Neural progenitor cell (in vitro differentiated cells): ENCODE measurements around the gene DOK1. TPM values are rescaled to one million over a fixed set of nuclear protein-coding genes. Genes with fewer than 3 reads are reported as not detected.

Experiments used
- DNase-seq: peaks from one replicate; pipeline ENCODE4 v3.0.0-alpha.2; 2016; ENCODE audit warnings: low spot score
- H2AFZ ChIP-seq: fragments of 200-600 bp; sonication (generic); replicated peaks from 2 replicates; pipeline ENCODE4 v1.6.1; 2016; ENCODE audit warnings: antibody characterized with exemption
- H3F3A ChIP-seq: fragments of 200-600 bp; sonication (generic); 2 replicates; pipeline ENCODE4 v1.6.1; 2016; ENCODE audit warnings: antibody characterized with exemption, low read depth
- H3K27ac ChIP-seq: fragments of 200-600 bp; sonication (generic); 2 replicates; pipeline ENCODE4 v1.5.1; 2016; ENCODE audit warnings: mild to moderate bottlenecking
- H3K27me3 ChIP-seq: fragments of 200-600 bp; sonication (generic); 2 replicates; pipeline ENCODE4 v1.6.1; 2016; ENCODE audit warnings: mild to moderate bottlenecking, moderate library complexity
- H3K36me3 ChIP-seq: fragments of 200-600 bp; sonication (generic); 2 replicates; pipeline ENCODE4 v1.5.1; 2016
- H3K4me1 ChIP-seq: fragments of 200-600 bp; sonication (generic); 2 replicates; pipeline ENCODE4 v1.6.1; 2016; ENCODE audit warnings: mixed run types
- H3K4me2 ChIP-seq: fragments of 200-600 bp; sonication (generic); 2 replicates; pipeline ENCODE4 v1.6.1; 2016
- H3K4me3 ChIP-seq: fragments of 200-600 bp; sonication (generic); 2 replicates; pipeline ENCODE4 v1.5.1; 2016
- H3K79me2 ChIP-seq: fragments of 200-600 bp; sonication (generic); 2 replicates; pipeline ENCODE4 v1.6.1; 2016; ENCODE audit warnings: low read depth
- H3K9ac ChIP-seq: fragments of 200-600 bp; sonication (generic); 2 replicates; pipeline ENCODE4 v1.6.1; 2016
- H3K9me3 ChIP-seq: fragments of 200-600 bp; sonication (generic); 2 replicates; pipeline ENCODE4 v1.5.1; 2016; ENCODE audit warnings: low read depth
- H4K20me1 ChIP-seq: fragments of 200-600 bp; sonication (generic); 2 replicates; pipeline ENCODE4 v1.6.1; 2016; ENCODE audit warnings: low read depth
- H3K27ac Mint-ChIP-seq: 3 replicates; pipeline ENCODE4 v1.8.0; 2021; ENCODE audit warnings: mixed read lengths
- H3K27me3 Mint-ChIP-seq: 2 replicates; pipeline ENCODE4 v1.8.0; 2022; ENCODE audit warnings: low read depth, mild to moderate bottlenecking, inconsistent platforms, moderate library complexity, mixed read lengths; ENCODE audit not compliant: insufficient read depth
- H3K36me3 Mint-ChIP-seq: 3 replicates; pipeline ENCODE4 v1.8.0; 2021; ENCODE audit warnings: mixed read lengths
- H3K4me1 Mint-ChIP-seq: 3 replicates; pipeline ENCODE4 v1.8.0; 2021; ENCODE audit warnings: mixed read lengths
- H3K4me3 Mint-ChIP-seq: 3 replicates; pipeline ENCODE4 v1.8.0; 2021; ENCODE audit warnings: mild to moderate bottlenecking, moderate library complexity, mixed read lengths
- H3K9me3 Mint-ChIP-seq: 3 replicates; pipeline ENCODE4 v1.8.0; 2020; ENCODE audit warnings: mixed read lengths
- CTCF ChIP-seq: fragments of 200-600 bp; sonication (generic); IDR thresholded peaks from 2 replicates; pipeline ENCODE4 v1.5.1; 2017; ENCODE audit warnings: antibody characterized with exemption, mild to moderate bottlenecking
- EZH2 ChIP-seq: fragments of 200-600 bp; sonication (generic); IDR thresholded peaks from 2 replicates; pipeline ENCODE4 v1.6.1; 2017; ENCODE audit warnings: antibody characterized with exemption, mild to moderate bottlenecking, moderate library complexity
- EZH2phosphoT487 ChIP-seq: fragments of 200-600 bp; sonication (generic); IDR thresholded peaks from 2 replicates; pipeline ENCODE4 v1.6.1; 2017; ENCODE audit warnings: antibody characterized with exemption
- total RNA-seq: library from RNA; depleted of rRNA; stranded (reverse); fragments of >200 nt; gene quantifications from 2 replicates; pipeline ENCODE4 v1.2.3, GENCODE V29; 2015; ENCODE audit warnings: low replicate concordance

Gene DOK1
- total RNA-seq, 1 donor from 2014 or later, result 3.4 TPM

GRCh38 chr2:74554820-74555531 lies 456 bp downstream of the DOK1 start:
- Histone ChIP-seq H4K20me1 (peaks cover 22% of the 10 kb centered on the region), H3K79me2 (peaks cover 14% of the 10 kb centered on the region), H3K4me3 (peak overlapping the region; percentile 97), H3K36me3 (no peaks in the 10 kb centered on the region), H2AFZ (peak overlapping the region; percentile 92), H3F3A (peaks cover 31% of the 10 kb centered on the region), H3K27me3 (peaks cover 42% of the 10 kb centered on the region), H3K9ac (peak overlapping the region; percentile 1), H3K9me3 (no peaks in the 10 kb centered on the region), H3K27ac (no peak overlapping the region), H3K4me1 (peaks cover 12% of the 10 kb centered on the region), H3K4me2 (peak overlapping the region; percentile 88)
- H3K9me3 Mint-ChIP-seq, result no peaks in the 10 kb centered on the region
- H3K36me3 Mint-ChIP-seq, result peaks cover 15% of the 10 kb centered on the region
- peak; percentile 79 for DNase-seq
- peaks cover 28% of the 10 kb centered on the region for H3K27me3 Mint-ChIP-seq
- H3K4me3 Mint-ChIP-seq, result peak overlapping the region; percentile 95
- TF ChIP-seq EZH2, result peak; percentile 55
- no peak for TF ChIP-seq CTCF
- TF ChIP-seq EZH2phosphoT487, result peak; percentile 43
- peaks cover 11% of the 10 kb centered on the region for H3K4me1 Mint-ChIP-seq
- H3K27ac Mint-ChIP-seq, result no peak overlapping the region

- H3K27me3 ChIP-seq, result peaks cover 39% of the 10 kb centered on the region
- Mint-ChIP-seq H3K4me3 (peak overlapping the region; percentile 95), H3K4me1 (peaks cover 6% of the 10 kb centered on the region), H3K27me3 (peaks cover 25% of the 10 kb centered on the region), H3K27ac (no peak overlapping the region), H3K36me3 (peaks cover 10% of the 10 kb centered on the region), H3K9me3 (no peaks in the 10 kb centered on the region)
- peak overlapping the region; percentile 97 for H3K4me3 ChIP-seq
- peak overlapping the region; percentile 88 for H3K4me2 ChIP-seq
- peak overlapping the region; percentile 1 for H3K9ac ChIP-seq
- no peaks in the 10 kb centered on the region for H3K9me3 ChIP-seq
- H3K79me2 ChIP-seq, result peaks cover 11% of the 10 kb centered on the region
- H3K36me3 ChIP-seq, result no peaks in the 10 kb centered on the region
- peaks cover 12% of the 10 kb centered on the region for H3K4me1 ChIP-seq
- DNase-seq, result no peak
- TF ChIP-seq EZH2phosphoT487 (no peak), EZH2 (no peak), CTCF (no peak)
- peaks cover 31% of the 10 kb centered on the region for H3F3A ChIP-seq
- peaks cover 22% of the 10 kb centered on the region for H4K20me1 ChIP-seq
- no peak overlapping the region for H3K27ac ChIP-seq
- H2AFZ ChIP-seq, result no peak overlapping the region
Observed at GRCh38 chr2:74555610-74556103, 1.1 kb downstream of the DOK1 start.

GRCh38 chr2:74556159-74556558 lies 1.6 kb downstream of the DOK1 start:
- Mint-ChIP-seq H3K36me3 (peaks cover 9% of the 10 kb centered on the region), H3K27me3 (peaks cover 26% of the 10 kb centered on the region), H3K4me1 (peaks cover 6% of the 10 kb centered on the region), H3K4me3 (peak overlapping the region; percentile 95), H3K9me3 (no peaks in the 10 kb centered on the region), H3K27ac (no peak overlapping the region)
- peaks cover 39% of the 10 kb centered on the region for H3K27me3 ChIP-seq
- peaks cover 31% of the 10 kb centered on the region for H3F3A ChIP-seq
- H3K79me2 ChIP-seq, result peaks cover 11% of the 10 kb centered on the region
- H3K9ac ChIP-seq, result no peak overlapping the region
- H2AFZ ChIP-seq, result no peak overlapping the region
- peaks cover 22% of the 10 kb centered on the region for H4K20me1 ChIP-seq
- DNase-seq, result no peak
- TF ChIP-seq CTCF (no peak), EZH2 (no peak), EZH2phosphoT487 (no peak)
- no peaks in the 10 kb centered on the region for H3K9me3 ChIP-seq
- no peak overlapping the region for H3K27ac ChIP-seq
- H3K36me3 ChIP-seq, result no peaks in the 10 kb centered on the region
- H3K4me3 ChIP-seq, result no peak overlapping the region
- no peak overlapping the region for H3K4me2 ChIP-seq
- peaks cover 12% of the 10 kb centered on the region for H3K4me1 ChIP-seq
